Measurements from ENCODE around the gene PEAK1. TPM values are rescaled to one million over a fixed set of nuclear protein-coding genes. Genes with fewer than 3 reads are reported as not detected.

Gene PEAK1
- polyA plus RNA-seq, 1 donor = 39.8 TPM

- no peak for DNase-seq
Measured at GRCh38 chr15:77083381-77084160, 336.3 kb downstream of the PEAK1 start.

- DNase-seq = no peak
Measured at GRCh38 chr15:77081971-77082370, 337.9 kb downstream of the PEAK1 start.

GRCh38 chr15:77076323-77076915 is 343.5 kb downstream of the PEAK1 start:
- no peak for DNase-seq

DNA sequence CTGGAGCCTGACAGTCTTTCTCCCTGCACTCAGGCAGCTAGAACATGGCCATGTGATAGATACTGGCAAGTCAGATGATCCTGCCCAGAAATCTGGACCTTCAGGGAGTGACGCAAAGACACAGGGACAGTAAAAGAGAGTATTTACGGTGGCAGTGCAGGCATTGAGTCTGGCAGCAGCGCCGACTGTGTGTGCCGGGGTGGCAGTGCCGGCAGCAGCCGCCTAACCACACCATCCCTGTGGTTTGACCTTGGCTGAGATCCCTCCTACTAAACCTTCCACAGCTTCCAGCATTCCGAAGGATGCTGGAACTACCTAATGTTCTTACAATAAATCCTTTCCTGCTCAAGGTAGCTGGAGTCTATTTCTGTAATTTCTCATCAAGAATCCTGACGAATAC is 344.4 kb downstream of the PEAK1 start:
- no peak for DNase-seq

DNA sequence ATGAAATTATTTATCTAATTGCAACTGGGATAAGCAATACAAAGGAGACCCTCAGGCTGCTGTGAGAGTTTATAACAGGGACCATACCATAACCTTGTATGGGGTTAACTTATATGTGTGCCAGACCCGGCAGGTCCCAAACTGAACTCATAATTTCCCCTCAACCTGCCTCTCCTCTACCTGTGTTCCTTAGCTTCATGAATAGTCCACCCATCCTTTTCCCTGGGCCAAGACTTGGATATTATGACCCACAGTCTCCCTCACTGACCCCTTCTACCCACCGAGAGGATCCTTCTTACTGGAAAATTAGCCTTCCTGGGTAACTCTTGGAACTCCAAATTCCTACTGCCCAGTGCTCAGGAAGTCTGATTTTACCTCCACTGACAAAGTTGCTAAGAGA is 345.6 kb downstream of the PEAK1 start:
- no peak for DNase-seq

DNA sequence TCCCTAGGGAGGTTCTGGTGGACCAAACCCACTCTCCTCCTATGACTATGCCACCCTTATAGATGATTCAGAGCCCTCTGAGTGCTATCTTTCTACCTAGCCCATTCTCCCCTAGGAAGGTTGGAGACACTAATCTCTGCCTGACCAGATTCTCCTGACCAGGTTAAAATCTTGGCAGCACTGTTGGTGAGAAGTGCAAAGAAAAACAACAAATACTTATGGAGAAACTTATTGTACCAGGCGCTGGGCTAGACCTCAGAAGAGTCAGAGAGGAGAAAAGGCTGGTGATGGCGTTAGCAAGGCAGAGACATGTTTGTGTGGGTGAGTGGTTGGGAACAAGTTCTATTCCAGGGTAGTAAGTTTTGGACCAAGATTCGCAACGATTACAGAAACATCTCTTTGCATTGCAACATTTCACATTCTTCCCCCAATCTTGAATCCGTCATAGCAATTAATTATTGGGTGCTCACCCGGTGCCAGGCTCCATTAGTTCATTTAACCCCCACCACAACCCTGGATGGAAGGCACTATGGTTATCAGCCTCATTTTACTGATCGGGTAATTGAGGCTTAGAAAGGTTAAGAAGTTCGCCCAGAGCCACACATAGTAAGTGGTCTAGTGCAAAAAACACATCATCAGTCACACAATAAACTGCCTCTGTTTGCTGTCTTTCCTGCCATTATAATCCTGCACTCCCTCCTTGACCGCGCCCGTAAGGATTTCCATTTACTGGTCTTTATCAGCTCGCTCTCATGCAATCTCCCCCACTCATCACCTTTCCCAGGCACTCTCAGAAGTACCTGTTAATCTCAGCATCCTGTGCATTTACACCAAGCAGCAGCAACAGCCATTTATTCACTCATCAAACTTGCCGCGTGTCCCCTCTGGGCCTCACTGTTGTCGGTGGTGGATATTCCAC is 348.3 kb downstream of the PEAK1 start:
- DNase-seq = no peak

DNA sequence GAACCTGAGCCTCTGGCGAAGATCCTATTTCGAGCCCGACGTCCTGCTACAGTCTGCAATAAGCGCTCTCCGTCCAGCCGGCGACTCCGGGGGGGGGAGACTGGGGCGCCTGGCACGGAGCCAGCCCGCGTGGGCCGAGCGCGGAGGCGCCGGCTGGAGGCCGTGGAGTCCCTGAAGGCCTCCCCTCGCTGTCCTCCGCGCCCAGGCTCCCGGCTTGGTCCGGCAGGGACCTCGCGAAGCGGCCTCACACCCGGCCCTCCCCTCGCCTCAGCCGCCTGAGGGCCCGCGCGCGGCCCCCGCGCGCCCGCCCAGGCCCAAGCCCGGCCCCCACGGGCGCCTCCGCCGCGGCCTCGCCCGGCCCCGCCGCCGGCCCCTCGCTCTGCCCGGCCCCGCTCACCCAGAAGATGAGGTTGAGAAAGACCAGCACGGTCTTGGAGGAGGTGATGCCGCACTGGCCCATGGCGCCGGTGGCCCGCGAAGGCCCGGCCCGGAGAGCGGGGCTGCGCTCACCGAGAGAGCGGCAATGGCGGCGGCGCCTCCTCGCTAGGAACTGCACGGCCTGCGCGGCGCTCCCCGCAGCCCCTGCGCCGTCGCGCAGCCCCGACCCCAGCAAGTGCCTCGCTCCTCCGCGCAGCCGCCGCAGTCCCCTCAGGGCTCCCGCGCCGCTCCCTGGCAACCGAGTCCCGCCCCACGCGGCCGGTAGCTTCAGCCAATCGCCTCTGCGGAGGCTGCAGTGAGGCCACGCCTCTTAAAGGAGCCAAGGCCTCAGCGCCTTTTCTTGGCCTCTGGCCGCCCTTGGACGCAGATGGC is 349.2 kb downstream of the PEAK1 start, which contains the start of gene TSPAN3:
Gene TSPAN3, minus strand, starts transcription at position 615 of the 810 bp plus-strand sequence. Its CDS starts 155 bp downstream, at position 460.
- peak; percentile 95 for DNase-seq

DNA sequence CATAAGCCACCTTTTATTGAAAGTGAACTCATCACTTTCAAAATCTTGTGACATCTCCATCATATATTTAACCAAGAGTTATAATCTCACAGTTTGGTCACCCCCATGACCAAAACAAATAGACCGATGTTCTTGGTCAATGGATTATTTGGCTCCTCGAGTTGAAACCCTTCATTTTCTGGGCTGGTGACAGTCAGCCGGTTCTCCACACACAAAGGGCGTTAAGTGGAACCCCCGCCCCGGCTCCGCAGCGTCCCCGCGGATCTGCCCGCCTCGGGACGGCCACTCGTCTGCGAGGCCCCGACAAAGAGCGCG is 349.8 kb downstream of the PEAK1 start:
- DNase-seq = no peak

DNA sequence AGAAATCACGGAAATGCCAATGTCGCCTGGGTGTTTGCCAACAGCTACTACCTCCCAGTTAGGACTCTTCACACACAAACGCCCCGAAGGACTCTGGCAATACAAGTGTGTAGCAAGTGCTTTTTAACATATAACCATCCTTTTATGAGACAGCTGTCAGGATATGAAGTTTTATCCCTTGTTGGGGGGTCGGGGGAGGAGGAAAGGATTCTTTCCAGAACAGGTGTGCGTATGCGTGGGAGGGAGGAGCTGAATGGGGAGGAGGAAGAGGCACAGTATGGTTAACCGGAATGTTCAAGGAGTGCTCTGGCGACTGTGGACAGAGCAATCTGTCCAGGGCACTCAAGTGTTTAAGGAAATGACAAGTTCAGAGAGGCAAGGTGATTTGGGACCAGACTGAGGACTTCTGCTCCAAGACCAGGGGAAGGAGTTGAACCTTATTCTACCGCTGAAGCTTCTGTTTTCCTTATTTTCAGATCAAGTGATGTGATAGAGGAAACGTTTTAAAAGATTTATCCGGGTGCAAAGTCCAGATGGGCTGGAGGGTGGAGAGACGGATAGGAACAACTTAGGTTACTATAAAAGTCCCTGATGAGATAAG is 350.3 kb downstream of the PEAK1 start:
- no peak for DNase-seq

GRCh38 chr15:77068633-77069032 is 351.3 kb downstream of the PEAK1 start:
- no peak for DNase-seq

- no peak for DNase-seq
Measured at GRCh38 chr15:77067691-77068367, 352.1 kb downstream of the PEAK1 start.

DNA sequence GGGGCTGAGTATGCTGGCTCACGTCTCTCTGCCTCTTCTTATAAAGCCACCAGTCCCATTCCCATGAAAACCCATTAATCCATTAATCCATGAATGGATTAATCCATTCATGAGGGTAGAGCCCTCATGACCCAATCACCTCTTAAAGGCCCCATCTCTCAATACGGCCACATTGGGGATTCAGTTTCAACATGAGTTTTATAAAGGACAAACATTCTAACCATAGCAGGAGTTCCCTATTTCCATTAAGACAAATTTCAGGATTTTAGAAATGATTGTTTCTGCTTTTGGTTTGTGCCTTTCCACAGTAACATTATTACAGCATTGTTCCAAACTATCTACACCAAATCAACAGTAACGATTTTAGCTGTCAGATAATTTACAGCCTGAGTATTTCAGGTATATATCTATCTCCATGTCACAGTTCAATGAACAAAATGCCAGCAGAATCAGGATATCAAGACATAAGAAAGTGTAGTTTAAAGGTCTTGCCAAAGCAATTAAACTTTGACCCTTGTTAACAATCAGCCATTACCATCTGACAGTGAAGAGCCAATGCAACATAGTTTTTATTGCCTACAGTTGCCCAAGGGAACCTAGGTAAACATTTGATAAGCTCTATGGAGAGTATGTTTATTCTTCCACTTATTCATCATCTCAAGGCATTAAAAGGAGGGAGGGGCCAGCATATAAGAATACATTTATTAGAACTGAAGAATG is 352.8 kb downstream of the PEAK1 start:
- no peak for DNase-seq

DNA sequence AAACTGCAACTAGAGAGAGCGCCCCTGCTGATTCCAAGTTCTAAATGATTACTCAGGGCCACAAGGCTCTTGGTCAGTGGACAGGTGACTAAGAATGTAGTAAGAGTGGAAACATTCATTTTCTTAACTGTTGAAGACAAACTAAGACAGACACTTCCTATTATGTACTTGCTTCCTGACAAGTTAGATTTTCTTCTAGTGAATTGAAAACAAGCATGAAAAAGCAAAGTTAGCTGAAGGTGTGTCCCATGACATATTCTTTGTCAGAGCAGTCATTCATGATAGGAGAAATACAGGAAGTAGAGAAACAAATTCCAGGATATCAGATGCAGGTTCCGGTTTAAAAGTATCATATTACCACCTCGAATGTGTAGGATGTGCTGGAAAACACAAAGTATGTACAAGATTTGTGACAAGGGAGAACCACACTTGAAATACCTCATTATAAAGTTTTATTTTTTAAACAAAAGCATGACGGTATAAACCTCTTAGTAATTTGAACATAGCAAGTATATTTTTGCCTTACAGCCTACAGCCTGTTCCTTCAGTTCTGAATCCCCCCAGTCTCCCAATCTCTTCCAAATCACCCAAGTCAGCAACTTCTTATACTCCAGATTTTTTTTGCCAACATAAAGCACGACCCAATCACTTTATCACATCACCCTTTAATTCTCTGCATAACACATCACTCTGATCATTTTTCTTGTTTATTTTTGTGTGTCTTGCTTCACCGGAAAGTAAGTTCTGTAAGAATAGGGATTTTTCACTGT is 355.2 kb downstream of the PEAK1 start:
- DNase-seq = no peak

DNA sequence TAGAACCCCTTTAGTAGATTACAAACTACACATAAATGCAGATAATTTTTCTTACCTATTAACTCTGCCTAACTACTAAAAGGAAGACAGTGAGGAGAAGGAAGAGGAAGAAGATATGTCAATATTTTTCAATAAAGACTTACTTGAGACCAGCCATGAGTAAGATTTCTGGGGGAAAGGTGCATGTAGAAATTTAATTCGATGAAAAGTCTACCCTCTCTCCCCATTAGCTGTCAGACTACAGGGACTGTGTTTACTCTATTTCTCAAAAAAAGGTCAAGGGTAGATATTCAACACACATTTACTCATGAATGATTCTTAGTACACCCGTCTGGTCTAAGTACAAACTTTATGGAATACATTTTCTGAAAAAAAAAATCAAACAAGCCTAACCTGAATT is 355.8 kb downstream of the PEAK1 start:
- DNase-seq = no peak

DNA sequence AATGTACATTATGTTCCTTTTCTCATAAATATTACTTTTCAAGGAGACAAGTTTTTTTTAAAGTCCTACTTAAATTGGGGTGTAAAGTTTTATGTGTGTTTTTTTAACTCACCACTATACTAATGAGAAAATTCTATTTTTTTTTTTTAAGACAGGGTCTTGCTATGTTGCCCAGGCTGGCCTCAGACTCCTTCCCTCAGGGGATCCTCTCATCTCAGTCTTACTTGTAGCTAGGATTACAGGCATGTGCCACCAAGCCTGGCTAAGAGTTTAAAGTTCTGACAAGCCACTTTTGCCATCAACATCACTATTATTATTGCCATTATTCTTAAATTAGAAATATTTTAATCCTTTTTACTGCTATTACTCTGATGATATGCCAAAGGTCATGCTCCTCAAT is 356.7 kb downstream of the PEAK1 start:
- no peak for DNase-seq

DNA sequence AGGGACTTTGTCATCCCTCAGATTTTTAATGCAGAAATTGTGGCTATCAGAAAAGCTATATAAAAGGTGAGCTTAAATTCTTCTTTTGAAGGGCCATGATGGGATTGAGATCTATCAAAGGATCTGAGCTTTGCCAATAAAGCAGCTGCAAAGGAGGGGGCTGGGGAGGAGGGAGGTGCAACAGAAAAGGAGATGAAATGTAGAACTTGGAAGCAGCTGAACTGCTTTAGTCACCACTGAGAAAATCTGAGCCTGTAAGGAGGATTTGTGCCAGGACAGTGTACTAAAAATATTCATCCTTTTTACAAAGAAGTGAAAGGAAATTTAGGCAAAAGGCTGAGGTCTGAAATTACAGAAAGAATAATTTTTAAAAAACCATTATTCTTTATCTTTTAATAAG is 359.4 kb downstream of the PEAK1 start:
- peak; percentile 58 for DNase-seq

- DNase-seq = no peak
Measured at GRCh38 chr15:77059786-77060361, 360.0 kb downstream of the PEAK1 start.

DNA sequence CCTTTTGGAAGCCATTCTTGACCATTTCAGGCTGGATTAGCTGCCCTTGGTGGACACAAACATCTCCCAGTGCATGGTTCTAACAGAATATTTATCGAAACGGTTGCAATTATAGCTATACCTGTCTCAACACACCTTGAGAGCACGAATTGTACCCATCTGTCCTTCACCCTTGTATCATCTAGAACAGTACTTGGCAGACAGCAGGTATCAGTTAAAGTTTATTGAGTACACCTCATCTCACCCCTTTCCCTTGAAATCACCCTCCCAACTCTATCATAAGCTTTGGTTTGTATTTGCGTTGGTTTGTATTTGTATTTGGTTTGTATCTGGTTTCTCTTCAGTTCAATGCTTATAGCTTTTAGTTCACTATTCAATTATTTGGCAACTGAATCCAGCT is 361.4 kb downstream of the PEAK1 start:
- no peak for DNase-seq

- no peak for DNase-seq
Measured at GRCh38 chr15:77057685-77058084, 362.2 kb downstream of the PEAK1 start.

DNA sequence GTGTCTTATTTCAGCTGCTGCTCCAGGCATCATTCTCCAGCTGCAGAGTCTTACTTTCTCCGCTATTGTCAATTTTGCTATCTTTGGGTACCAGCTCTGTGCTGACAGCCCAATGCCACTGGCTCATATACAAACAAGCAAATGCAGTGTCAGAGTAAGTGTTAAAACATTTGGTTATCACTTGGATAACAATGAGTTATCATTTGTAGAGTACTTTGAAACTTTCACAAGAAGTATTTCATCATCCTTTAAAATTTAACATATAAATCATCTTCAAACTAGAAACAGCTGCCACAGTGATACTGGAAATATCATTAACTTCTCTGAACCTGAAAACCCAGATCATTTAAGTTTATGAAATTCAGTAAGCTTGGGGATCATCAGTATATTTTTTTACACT is 362.8 kb downstream of the PEAK1 start:
- no peak for DNase-seq

Data from hindlimb muscle (tissue), 1 donor.